HAP-1 (cell line): ENCODE results near the gene NARS2.
A peak's percentile ranks its signal among the peaks of the same experiment; 100 is the strongest.
"Not testable (repeated sequence)": the region's sequence is repeated elsewhere in the genome, so short reads cannot be mapped to it uniquely, and the experiment has no call there.

Experiments used
- DNase-seq, 2 experiments: peaks; one replicate each; pipeline ENCODE4 v3.0.0-alpha.2; 2016 to 2020; ENCODE audit warnings: low spot score in 2 of 2
- H3K27me3 ChIP-seq: fragments of 250-450 bp; sonication (Bioruptor Pico); 2 replicates; pipeline ENCODE4 v1.5.1; 2020; ENCODE audit warnings: low read depth, mild to moderate bottlenecking, moderate library complexity
- H3K36me3 ChIP-seq: fragments of 250-450 bp; sonication (Bioruptor Pico); replicated peaks from 2 replicates; pipeline ENCODE4 v1.5.1; 2020; ENCODE audit warnings: mild to moderate bottlenecking
- H3K4me1 ChIP-seq: fragments of 250-450 bp; sonication (Bioruptor Pico); 2 replicates; pipeline ENCODE4 v1.5.1; 2020; ENCODE audit warnings: mild to moderate bottlenecking
- H3K4me3 ChIP-seq: fragments of 250-450 bp; sonication (Bioruptor Pico); 2 replicates; pipeline ENCODE4 v1.5.1; 2020; ENCODE audit warnings: mild to moderate bottlenecking, moderate library complexity
- H3K9me3 ChIP-seq: fragments of 250-450 bp; sonication (Bioruptor Pico); 2 replicates; pipeline ENCODE4 v1.5.1; 2020; ENCODE audit warnings: mild to moderate bottlenecking, moderate library complexity
- in situ Hi-C: fragments of 300-500 bp; cut with MboI; formaldehyde crosslinking; loops from 3 replicates; pipeline ENCODE4 v1.14.3; 2020; ENCODE audit warnings: low sequenced_read_pairs, inconsistent platforms, mixed read lengths

Gene NARS2

DNA sequence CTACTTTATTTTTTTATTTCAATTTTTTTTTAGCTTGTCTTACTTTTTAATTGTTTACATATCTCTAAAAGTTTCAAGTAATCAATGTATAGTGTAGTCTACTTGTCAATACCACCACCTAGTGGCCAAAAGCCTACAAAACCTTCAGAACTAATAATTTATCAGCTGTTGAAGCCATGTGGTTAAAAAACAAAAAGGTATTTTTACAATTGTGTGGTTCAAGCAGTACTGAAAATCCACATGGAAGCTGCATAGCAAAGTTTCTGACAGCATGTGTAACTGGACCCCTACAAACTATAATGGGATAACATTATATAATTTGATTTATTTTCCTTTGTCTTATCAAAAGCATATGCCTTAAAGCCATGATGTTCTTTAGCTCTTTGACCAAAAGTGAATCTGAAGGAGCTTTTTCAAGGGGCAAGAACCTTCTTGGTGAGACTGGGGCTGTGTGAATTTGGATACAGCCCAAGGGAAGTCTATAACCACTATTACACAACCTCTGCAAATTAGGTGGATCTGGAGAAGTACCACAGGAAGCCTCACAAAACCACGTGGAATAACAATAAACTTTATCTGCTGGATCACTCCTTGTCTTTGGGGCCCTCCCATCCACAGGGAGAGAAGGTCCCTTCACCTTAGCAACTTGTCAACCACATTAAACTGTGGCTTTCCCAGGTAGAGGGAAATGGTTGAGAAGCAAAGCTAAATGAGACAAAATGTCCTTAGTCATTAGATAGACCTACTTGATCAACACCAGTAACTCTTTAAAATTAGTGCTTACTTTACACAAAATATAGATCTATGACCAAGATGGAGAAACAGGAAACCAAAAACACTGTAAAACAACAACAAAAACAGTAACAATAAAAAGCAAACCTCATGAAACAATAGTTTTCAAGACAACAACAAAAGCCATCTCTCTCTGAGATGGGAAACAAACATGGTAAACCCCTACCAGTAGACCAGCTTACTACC, 9.9 kb downstream of the NARS2 start:
- no peaks in the 10 kb centered on the region for H3K9me3 ChIP-seq
- in situ Hi-C loops = loop anchor here (5.0 to 25.0 kb wide), 4 partner anchors 147 to 777 kb away; partner anchors contain the start of genes GAB2 and NDUFC2
- H3K36me3 ChIP-seq = peaks cover 52% of the 10 kb centered on the region
- peaks cover 30% of the 10 kb centered on the region for H3K4me1 ChIP-seq
- no peak overlapping the region for H3K4me3 ChIP-seq
- no peaks in the 10 kb centered on the region for H3K27me3 ChIP-seq
- peak; percentile 60 to 71 for DNase-seq

DNA sequence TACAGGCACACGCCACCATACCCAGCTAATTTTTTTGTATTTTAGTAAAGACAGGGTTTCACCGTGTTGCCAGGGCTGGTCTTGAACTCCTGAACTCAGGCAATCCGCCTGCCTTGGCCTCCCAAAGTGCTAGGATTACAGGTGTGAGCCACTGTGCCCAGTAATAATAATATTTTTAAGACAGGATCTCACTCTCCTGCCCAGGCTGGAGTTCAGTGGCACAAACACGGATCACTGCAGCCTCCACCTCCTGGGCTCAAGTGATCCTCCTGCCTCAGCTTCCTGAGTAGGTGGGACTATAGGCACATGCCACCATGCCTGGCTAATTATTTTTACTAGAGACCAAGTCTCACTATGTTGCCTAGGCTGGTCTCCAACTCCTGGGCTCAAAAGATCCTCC, 10.6 kb downstream of the NARS2 start:
- not testable (repeated sequence) for H3K27me3 ChIP-seq, H3K9me3 ChIP-seq, H3K4me3 ChIP-seq, DNase-seq
- in situ Hi-C loops = loop anchor here (5.0 to 25.0 kb wide), 4 partner anchors 147 to 777 kb away; partner anchors contain the start of genes GAB2 and NDUFC2
- peaks cover 36% of the 10 kb centered on the region for H3K4me1 ChIP-seq
- peaks cover 45% of the 10 kb centered on the region for H3K36me3 ChIP-seq

- not testable (repeated sequence) for H3K9me3 ChIP-seq, DNase-seq, H3K27me3 ChIP-seq, H3K4me3 ChIP-seq
- peaks cover 44% of the 10 kb centered on the region for H3K4me1 ChIP-seq
- in situ Hi-C loops = loop anchor here (5.0 to 25.0 kb wide), 4 partner anchors 146 to 776 kb away; partner anchors contain the start of genes GAB2 and NDUFC2
- peaks cover 40% of the 10 kb centered on the region for H3K36me3 ChIP-seq
Observed at GRCh38 chr11:78563090-78563489, 11.6 kb downstream of the NARS2 start.

- in situ Hi-C loops = loop anchor here (5.0 to 25.0 kb wide), 4 partner anchors 145 to 775 kb away; partner anchors contain the start of genes GAB2 and NDUFC2
- no peak for DNase-seq
- H3K4me3 ChIP-seq = no peak overlapping the region
Observed at GRCh38 chr11:78562398-78562797, 12.3 kb downstream of the NARS2 start.

DNA sequence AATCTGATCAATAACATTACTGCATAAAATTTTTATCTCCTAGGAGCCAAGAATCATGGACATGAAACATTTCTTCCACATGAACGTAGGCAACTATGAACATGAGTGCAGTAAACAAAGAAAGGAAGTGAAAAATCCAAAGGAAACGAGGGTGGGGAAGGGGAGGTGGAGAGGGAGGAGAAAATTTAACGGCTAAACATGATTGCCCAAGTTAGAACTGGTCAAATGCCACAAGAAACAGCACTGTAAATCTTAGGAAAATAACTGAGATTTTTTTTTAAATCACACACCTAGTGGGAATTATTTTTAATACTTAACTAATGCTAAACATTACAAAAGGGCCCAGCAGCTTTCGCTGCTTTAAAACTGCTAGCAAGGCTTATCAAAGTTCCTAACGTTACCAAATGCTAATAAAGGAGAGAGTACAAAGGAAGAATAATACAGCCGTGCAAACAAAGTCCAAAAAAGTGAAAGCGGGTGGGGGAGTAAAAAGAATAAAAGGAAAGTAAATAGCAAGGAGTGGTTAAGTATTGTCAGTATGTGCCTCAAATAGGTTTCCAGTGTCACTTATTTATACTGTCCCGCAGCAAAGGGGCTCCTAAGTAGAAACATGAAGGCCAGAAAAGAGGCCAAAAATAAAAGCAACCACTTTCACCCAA, 13.7 kb downstream of the NARS2 start:
- in situ Hi-C loops = loop anchor here (5.0 to 25.0 kb wide), 4 partner anchors 144 to 774 kb away; partner anchors contain the start of genes GAB2 and NDUFC2
- H3K9me3 ChIP-seq = no peaks in the 10 kb centered on the region
- peaks cover 30% of the 10 kb centered on the region for H3K36me3 ChIP-seq
- H3K27me3 ChIP-seq = no peaks in the 10 kb centered on the region
- H3K4me3 ChIP-seq = no peak overlapping the region
- peak; percentile 60 to 98 for DNase-seq
- H3K4me1 ChIP-seq = peaks cover 58% of the 10 kb centered on the region

More at GRCh38 chr11:78562398-78562797, 12.3 kb downstream of the NARS2 start:
- H3K9me3 ChIP-seq = no peaks in the 10 kb centered on the region
- H3K36me3 ChIP-seq = peaks cover 34% of the 10 kb centered on the region
- H3K4me1 ChIP-seq = peaks cover 49% of the 10 kb centered on the region
- no peaks in the 10 kb centered on the region for H3K27me3 ChIP-seq

GRCh38 chr11:78560153-78560552, 14.5 kb downstream of the NARS2 start:
- Histone ChIP-seq H3K4me3 (no peak overlapping the region), H3K4me1 (peaks cover 58% of the 10 kb centered on the region), H3K9me3 (no peaks in the 10 kb centered on the region), H3K36me3 (peaks cover 31% of the 10 kb centered on the region), H3K27me3 (no peaks in the 10 kb centered on the region)
- in situ Hi-C loops = loop anchor here (5.0 to 25.0 kb wide), 4 partner anchors 143 to 773 kb away; partner anchors contain the start of genes GAB2 and NDUFC2
- DNase-seq = peak; percentile 59 to 82

- no peaks in the 10 kb centered on the region for H3K9me3 ChIP-seq
- peaks cover 30% of the 10 kb centered on the region for H3K36me3 ChIP-seq
- in situ Hi-C loops = loop anchor here (25.0 kb wide), 2 partner anchors 470 to 770 kb away; partner anchors contain the start of gene NDUFC2
- H3K4me3 ChIP-seq = no peak overlapping the region
- H3K27me3 ChIP-seq = no peaks in the 10 kb centered on the region
- H3K4me1 ChIP-seq = peaks cover 48% of the 10 kb centered on the region
- peak in 1 of 2 experiments; percentile 62 for DNase-seq
Observed at GRCh38 chr11:78557236-78557635, 17.4 kb downstream of the NARS2 start.

GRCh38 chr11:78555592-78555991, 19.1 kb downstream of the NARS2 start:
- in situ Hi-C loops = loop anchor here (25.0 kb wide), 2 partner anchors 468 to 768 kb away; partner anchors contain the start of gene NDUFC2
- Histone ChIP-seq H3K36me3 (peaks cover 30% of the 10 kb centered on the region), H3K27me3 (no peaks in the 10 kb centered on the region), H3K4me1 (peaks cover 44% of the 10 kb centered on the region), H3K4me3 (no peak overlapping the region), H3K9me3 (no peaks in the 10 kb centered on the region)
- DNase-seq = no peak

GRCh38 chr11:78552881-78553280, 21.8 kb downstream of the NARS2 start:
- in situ Hi-C loops = loop anchor here (25.0 kb wide), 2 partner anchors 466 to 766 kb away; partner anchors contain the start of gene NDUFC2
- H3K36me3 ChIP-seq = peaks cover 25% of the 10 kb centered on the region
- peaks cover 42% of the 10 kb centered on the region for H3K4me1 ChIP-seq
- no peak for DNase-seq
- H3K4me3 ChIP-seq = no peak overlapping the region
- H3K9me3 ChIP-seq = no peaks in the 10 kb centered on the region
- no peaks in the 10 kb centered on the region for H3K27me3 ChIP-seq

GRCh38 chr11:78552139-78552538, 22.5 kb downstream of the NARS2 start:
- peaks cover 36% of the 10 kb centered on the region for H3K4me1 ChIP-seq
- H3K36me3 ChIP-seq = peaks cover 25% of the 10 kb centered on the region
- not testable (repeated sequence) for DNase-seq, H3K9me3 ChIP-seq, H3K4me3 ChIP-seq, H3K27me3 ChIP-seq
- in situ Hi-C loops = loop anchor here (25.0 kb wide), 2 partner anchors 465 to 765 kb away; partner anchors contain the start of gene NDUFC2

GRCh38 chr11:78551066-78551465, 23.6 kb downstream of the NARS2 start:
- Histone ChIP-seq H3K9me3 (no peaks in the 10 kb centered on the region), H3K4me3 (no peak overlapping the region), H3K27me3 (no peaks in the 10 kb centered on the region), H3K4me1 (peaks cover 30% of the 10 kb centered on the region), H3K36me3 (peaks cover 15% of the 10 kb centered on the region)
- peak; percentile 61 to 64 for DNase-seq
- in situ Hi-C loops = loop anchor here (25.0 kb wide), 2 partner anchors 464 to 764 kb away; partner anchors contain the start of gene NDUFC2

DNA sequence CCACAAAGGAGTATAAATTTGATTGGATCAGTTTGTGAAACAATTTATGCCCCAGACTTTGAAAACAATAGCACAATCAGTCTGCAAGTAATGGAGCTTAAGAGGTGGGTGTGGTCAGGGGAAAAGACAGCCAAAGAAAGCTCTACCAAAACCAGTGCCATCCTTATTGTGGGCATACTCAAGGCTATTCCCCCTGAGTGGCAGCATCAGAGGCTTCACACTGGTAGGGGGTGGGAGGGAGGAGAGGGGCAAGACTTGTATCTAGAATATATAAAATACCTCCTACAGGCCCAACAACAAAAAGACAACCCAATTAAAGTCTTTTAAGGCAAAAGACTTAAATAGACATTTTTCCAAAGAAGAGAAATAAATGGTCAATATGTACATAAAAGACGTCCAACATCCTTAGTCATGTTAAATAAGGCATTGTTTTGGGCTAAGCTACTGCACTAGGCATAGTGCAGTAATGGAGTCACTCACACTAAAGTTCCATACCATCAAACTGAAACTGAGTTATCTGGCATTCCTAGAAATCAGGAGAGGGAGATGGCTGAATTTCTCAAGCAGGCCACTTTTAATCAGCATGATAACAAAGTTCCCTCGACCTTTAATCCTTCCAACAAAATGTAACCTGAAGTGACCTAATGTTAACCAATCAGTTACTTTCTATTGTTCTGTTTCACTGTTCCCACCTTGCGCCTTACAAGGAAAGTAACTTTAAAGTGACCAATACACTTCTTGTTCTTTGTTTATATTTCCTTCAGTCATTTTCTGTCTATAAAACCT, 24.8 kb downstream of the NARS2 start:
- in situ Hi-C loops = loop anchor here (25.0 kb wide), 2 partner anchors 463 to 763 kb away; partner anchors contain the start of gene NDUFC2
- peaks cover 30% of the 10 kb centered on the region for H3K4me1 ChIP-seq
- no peaks in the 10 kb centered on the region for H3K9me3 ChIP-seq
- no peaks in the 10 kb centered on the region for H3K27me3 ChIP-seq
- peaks cover 4% of the 10 kb centered on the region for H3K36me3 ChIP-seq
- DNase-seq = peak; percentile 82 to 99
- no peak overlapping the region for H3K4me3 ChIP-seq
